Liver (tissue), 9 donors: ENCODE results near the gene SRXN1. TPM values are rescaled to one million over a fixed set of nuclear protein-coding genes. Genes with fewer than 3 reads are reported as not detected.

Source experiments
- DNase-seq: peaks from one replicate; pipeline ENCODE4 v3.0.0-alpha.2; 2017; ENCODE audit warnings: low spot score
- H3K27ac ChIP-seq, 2 donors: one replicate each; pipeline ENCODE4 v1.7.0; 2013; ENCODE audit warnings: inconsistent platforms in 2 of 2, low read length in 2 of 2, control low read depth in 1 of 2, low read depth in 1 of 2, mild to moderate bottlenecking in 1 of 2
- H3K27me3 ChIP-seq, 4 donors: one replicate each; pipeline versions ENCODE4 v1.6.1 to v1.7.0; 2013; ENCODE audit warnings: low read length in 3 of 4, inconsistent platforms in 1 of 4, mild to moderate bottlenecking in 1 of 4, moderate library complexity in 1 of 4; ENCODE audit not compliant: control insufficient read depth in 4 of 4, insufficient read depth in 4 of 4
- H3K36me3 ChIP-seq, 4 donors: one replicate each; pipeline versions ENCODE4 v1.6.1 to v1.7.0; 2013; ENCODE audit warnings: low read length in 3 of 4, mild to moderate bottlenecking in 3 of 4, low read depth in 1 of 4, moderate library complexity in 1 of 4; ENCODE audit not compliant: control insufficient read depth in 4 of 4, insufficient read depth in 3 of 4
- H3K4me1 ChIP-seq, 4 donors: one replicate each; pipeline versions ENCODE4 v1.6.1 to v1.7.0; 2013; ENCODE audit warnings: low read length in 3 of 4, mild to moderate bottlenecking in 3 of 4, moderate library complexity in 1 of 4; ENCODE audit not compliant: control insufficient read depth in 4 of 4, insufficient read depth in 4 of 4
- H3K4me3 ChIP-seq, 3 donors: one replicate each; pipeline versions ENCODE4 v1.6.1 to v1.7.0; 2013; ENCODE audit warnings: low read length in 3 of 3, control low read depth in 1 of 3, low read depth in 1 of 3, mild to moderate bottlenecking in 1 of 3
- H3K9ac ChIP-seq, 2 donors: one replicate each; pipeline ENCODE4 v1.7.0; 2013; ENCODE audit warnings: low read length in 2 of 2, mild to moderate bottlenecking in 2 of 2, moderate library complexity in 2 of 2, control low read depth in 1 of 2, low read depth in 1 of 2
- H3K9me3 ChIP-seq, 4 donors: one replicate each; pipeline versions ENCODE4 v1.6.1 to v1.7.0; 2013; ENCODE audit warnings: low read length in 3 of 4; ENCODE audit not compliant: control insufficient read depth in 4 of 4
- EGR1 ChIP-seq, 2 donors: IDR thresholded peaks; 2 replicates each; pipeline ENCODE4 v1.6.1; 2016 to 2018; ENCODE audit warnings: antibody characterized with exemption in 2 of 2, low read depth in 2 of 2
- FOXA1 ChIP-seq: IDR thresholded peaks from 2 replicates; pipeline ENCODE4 v1.6.1; 2016; ENCODE audit warnings: antibody characterized with exemption
- FOXA2 ChIP-seq: IDR thresholded peaks from 2 replicates; pipeline ENCODE4 v1.6.1; 2016; ENCODE audit warnings: antibody characterized with exemption
- HNF4A ChIP-seq, 2 donors: conservative IDR thresholded peaks; 2 replicates each; pipeline ENCODE4 v1.6.1; 2016; ENCODE audit warnings: antibody characterized with exemption in 2 of 2, mild to moderate bottlenecking in 2 of 2
- JUND ChIP-seq, 2 donors: IDR thresholded peaks; 2 replicates each; pipeline ENCODE4 v1.6.1; 2016; ENCODE audit warnings: antibody characterized with exemption in 2 of 2
- MAX ChIP-seq: IDR thresholded peaks from 2 replicates; pipeline ENCODE4 v1.6.1; 2016; ENCODE audit warnings: antibody characterized with exemption
- NR2F2 ChIP-seq: IDR thresholded peaks from 2 replicates; pipeline ENCODE4 v1.6.1; 2016; ENCODE audit warnings: antibody characterized with exemption
- RAD21 ChIP-seq, 2 donors: IDR thresholded peaks; 2 replicates each; pipeline ENCODE4 v1.6.1; 2016; ENCODE audit warnings: antibody characterized with exemption in 2 of 2, mild to moderate bottlenecking in 2 of 2
- TAF1 ChIP-seq: conservative IDR thresholded peaks from 2 replicates; pipeline ENCODE4 v1.6.1; 2016; ENCODE audit warnings: antibody characterized with exemption, mild to moderate bottlenecking
- YY1 ChIP-seq: IDR thresholded peaks from 2 replicates; pipeline ENCODE4 v1.6.1; 2016; ENCODE audit warnings: antibody characterized with exemption, mild to moderate bottlenecking
- WGBS: extraction: QIAGEN DNeasy Blood & Tissue Kit; methylation state at CpG from one replicate; pipeline ENCODE4 v1.1.7; 2013; 5-methylcytosine and 5-hydroxymethylcytosine counted together
- polyA plus RNA-seq, 2 donors: library from polyadenylated mRNA; stranded (reverse) in 1 of 2; unstranded in 1 of 2; fragments of 200-250 nt in 1 of 2; fragments of >200 nt in 1 of 2; fragmentation: Nextera tagmentation in 1 of 2; extraction: Ambion mirVana in 1 of 2; gene quantifications; one replicate each; pipeline versions ENCODE4 v1.2.1 to v1.2.3, GENCODE V29; 2013 to 2015
- total RNA-seq, 2 donors: library from RNA; depleted of rRNA; stranded (reverse); fragments of >200 nt; gene quantifications; one replicate each; pipeline ENCODE4 v1.2.3, GENCODE V29; 2014
- TF ChIP-seq, protein P1 (sequence below): IDR thresholded peaks from 2 replicates; pipeline ENCODE4 v1.6.1; 2016; ENCODE audit warnings: antibody characterized with exemption, mild to moderate bottlenecking
- TF ChIP-seq, protein P2 (sequence below): fragments of 150-350 bp; IDR thresholded peaks from 2 replicates; pipeline ENCODE4 v1.5.1; 2017; ENCODE audit warnings: improper control_type of control experiment, low read depth, low read length; ENCODE audit not compliant: missing input control
- donor health status: healthy.
- donor health status: healthy.
- donor health status: healthy.
- donor health status: healthy.
- donor health status: healthy.

Gene SRXN1
- total and polyA plus RNA-seq, 4 donors, result 14.3 to 60.2 (median 24.8) TPM

- no peak for DNase-seq
- WGBS, result 45% methylated on average over 24 of the region's 24 CpGs
- H3K27ac ChIP-seq, result no peak overlapping the region
- H3K36me3 ChIP-seq, result no peaks in the 10 kb centered on the region
- no peak overlapping the region for H3K9ac ChIP-seq
- H3K4me3 ChIP-seq, result no peak overlapping the region
- peaks cover 0 to 3% (median 1%) of the 10 kb centered on the region in 4 donors for H3K4me1 ChIP-seq
- peaks cover 0 to 2% (median 0%) of the 10 kb centered on the region in 4 donors for H3K9me3 ChIP-seq
- H3K27me3 ChIP-seq, result peaks cover 0 to 13% (median 9%) of the 10 kb centered on the region in 4 donors
- no peak for TF ChIP-seq FOXA2
- TF ChIP-seq JUND (IDR thresholded peaks at IDR 0.05), result no peak
- no peak for TF ChIP-seq YY1
- TF ChIP-seq NR2F2, result no peak
- TF ChIP-seq HNF4A (conservative IDR thresholded peaks at IDR 0.05), result no peak
- no peak for TF ChIP-seq MAX
- TF ChIP-seq EGR1 (IDR thresholded peaks at IDR 0.05; ENCODE audit: low read depth in 2 of 2), result no peak
- TF ChIP-seq FOXA1, result no peak
These were observed 41.8 kb downstream of the SRXN1 start for GRCh38 chr20:611047-611842.

DNA sequence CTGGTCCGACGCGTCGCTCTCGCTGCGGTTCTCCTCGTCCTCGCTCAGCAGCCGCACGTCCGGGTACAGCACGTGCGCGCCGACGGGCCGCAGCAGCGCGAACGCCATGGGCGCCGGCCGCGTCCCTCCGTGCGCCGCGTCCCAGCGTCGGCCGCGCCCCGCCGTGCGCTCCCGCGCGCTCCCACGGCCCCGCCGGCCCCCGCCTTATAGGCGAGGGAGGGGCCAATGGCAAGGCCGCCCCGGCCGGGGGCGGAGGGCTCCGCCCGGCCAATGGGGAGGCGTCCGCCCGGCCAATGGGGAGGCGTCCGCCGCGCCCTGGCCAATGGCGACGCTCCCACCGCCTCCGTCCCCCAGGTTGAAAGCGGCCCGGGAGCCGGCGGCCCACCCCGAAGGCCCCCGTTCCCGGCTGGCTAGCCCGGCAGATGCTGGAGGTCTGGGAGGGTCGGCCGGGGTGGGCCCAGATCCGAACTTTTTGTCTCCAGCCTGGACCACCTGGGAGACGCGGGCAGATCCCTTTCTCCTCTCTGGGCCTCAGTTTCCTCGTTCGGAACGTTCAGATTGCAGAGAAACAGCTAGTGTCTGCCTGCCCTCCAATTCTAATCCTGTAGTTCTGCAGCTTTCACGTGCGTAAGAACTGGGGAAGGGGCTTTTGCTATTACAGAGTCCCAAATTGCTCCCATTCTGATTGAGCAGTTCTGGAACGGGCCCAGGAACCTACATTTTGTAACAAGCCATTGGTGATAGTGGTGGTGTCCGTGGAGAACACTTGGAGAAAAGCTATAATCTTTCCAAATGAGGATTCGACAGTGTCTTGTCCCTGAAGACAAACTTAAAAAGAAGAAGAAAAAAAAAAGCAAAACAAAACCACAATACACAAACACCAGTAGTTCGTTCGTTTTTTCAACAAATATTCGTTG is 42.6 kb downstream of the SRXN1 start, which contains the start of gene TCF15:
Gene TCF15, minus strand, starts transcription at position 180 of the 917 bp plus-strand sequence. Its CDS starts 72 bp downstream, at position 108.
- Histone ChIP-seq H3K9ac (no peak within 1 kb of the TSS), H3K4me3 (peak within 1 kb of the TSS in 1 of 3 donors; percentile 21), H3K9me3 (no peaks in the 10 kb centered on the region), H3K4me1 (peaks cover 0 to 3% (median 1%) of the 10 kb centered on the region in 4 donors), H3K36me3 (no peaks in the 10 kb centered on the region), H3K27me3 (peaks cover 0 to 13% (median 9%) of the 10 kb centered on the region in 4 donors), H3K27ac (no peak within 1 kb of the TSS)
- 11% methylated on average over 84 of the region's 84 CpGs for WGBS
- TF ChIP-seq, protein P1, sequence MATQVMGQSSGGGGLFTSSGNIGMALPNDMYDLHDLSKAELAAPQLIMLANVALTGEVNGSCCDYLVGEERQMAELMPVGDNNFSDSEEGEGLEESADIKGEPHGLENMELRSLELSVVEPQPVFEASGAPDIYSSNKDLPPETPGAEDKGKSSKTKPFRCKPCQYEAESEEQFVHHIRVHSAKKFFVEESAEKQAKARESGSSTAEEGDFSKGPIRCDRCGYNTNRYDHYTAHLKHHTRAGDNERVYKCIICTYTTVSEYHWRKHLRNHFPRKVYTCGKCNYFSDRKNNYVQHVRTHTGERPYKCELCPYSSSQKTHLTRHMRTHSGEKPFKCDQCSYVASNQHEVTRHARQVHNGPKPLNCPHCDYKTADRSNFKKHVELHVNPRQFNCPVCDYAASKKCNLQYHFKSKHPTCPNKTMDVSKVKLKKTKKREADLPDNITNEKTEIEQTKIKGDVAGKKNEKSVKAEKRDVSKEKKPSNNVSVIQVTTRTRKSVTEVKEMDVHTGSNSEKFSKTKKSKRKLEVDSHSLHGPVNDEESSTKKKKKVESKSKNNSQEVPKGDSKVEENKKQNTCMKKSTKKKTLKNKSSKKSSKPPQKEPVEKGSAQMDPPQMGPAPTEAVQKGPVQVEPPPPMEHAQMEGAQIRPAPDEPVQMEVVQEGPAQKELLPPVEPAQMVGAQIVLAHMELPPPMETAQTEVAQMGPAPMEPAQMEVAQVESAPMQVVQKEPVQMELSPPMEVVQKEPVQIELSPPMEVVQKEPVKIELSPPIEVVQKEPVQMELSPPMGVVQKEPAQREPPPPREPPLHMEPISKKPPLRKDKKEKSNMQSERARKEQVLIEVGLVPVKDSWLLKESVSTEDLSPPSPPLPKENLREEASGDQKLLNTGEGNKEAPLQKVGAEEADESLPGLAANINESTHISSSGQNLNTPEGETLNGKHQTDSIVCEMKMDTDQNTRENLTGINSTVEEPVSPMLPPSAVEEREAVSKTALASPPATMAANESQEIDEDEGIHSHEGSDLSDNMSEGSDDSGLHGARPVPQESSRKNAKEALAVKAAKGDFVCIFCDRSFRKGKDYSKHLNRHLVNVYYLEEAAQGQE, result no peak
- TF ChIP-seq TAF1 (no peak), NR2F2 (no peak), YY1 (no peak), RAD21 (IDR thresholded peaks at IDR 0.05) (no peak)
- TF ChIP-seq, protein P2, sequence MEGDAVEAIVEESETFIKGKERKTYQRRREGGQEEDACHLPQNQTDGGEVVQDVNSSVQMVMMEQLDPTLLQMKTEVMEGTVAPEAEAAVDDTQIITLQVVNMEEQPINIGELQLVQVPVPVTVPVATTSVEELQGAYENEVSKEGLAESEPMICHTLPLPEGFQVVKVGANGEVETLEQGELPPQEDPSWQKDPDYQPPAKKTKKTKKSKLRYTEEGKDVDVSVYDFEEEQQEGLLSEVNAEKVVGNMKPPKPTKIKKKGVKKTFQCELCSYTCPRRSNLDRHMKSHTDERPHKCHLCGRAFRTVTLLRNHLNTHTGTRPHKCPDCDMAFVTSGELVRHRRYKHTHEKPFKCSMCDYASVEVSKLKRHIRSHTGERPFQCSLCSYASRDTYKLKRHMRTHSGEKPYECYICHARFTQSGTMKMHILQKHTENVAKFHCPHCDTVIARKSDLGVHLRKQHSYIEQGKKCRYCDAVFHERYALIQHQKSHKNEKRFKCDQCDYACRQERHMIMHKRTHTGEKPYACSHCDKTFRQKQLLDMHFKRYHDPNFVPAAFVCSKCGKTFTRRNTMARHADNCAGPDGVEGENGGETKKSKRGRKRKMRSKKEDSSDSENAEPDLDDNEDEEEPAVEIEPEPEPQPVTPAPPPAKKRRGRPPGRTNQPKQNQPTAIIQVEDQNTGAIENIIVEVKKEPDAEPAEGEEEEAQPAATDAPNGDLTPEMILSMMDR, result no peak
- DNase-seq, result peak; percentile 59
